Activated CD4-positive, alpha-beta T cell treated with anti-CD3 and anti-CD28 coated beads for 4 hours (primary cell): ENCODE results near the gene TAF1B.

ENCODE experiments used
- DNase-seq, 2 donors: peaks; one replicate each; pipeline ENCODE4 v3.0.0-alpha.2; 2020

TAF1B gene

GRCh38 chr2:9968553-9969497 is 125.6 kb downstream of the TAF1B start:
- DNase-seq, result no peak

GRCh38 chr2:9970200-9971044 is 127.1 kb downstream of the TAF1B start:
- DNase-seq, result no peak

GRCh38 chr2:9971105-9971818 is 128.0 kb downstream of the TAF1B start:
- DNase-seq, result no peak

GRCh38 chr2:9971890-9972289 is 128.6 kb downstream of the TAF1B start:
- no peak for DNase-seq

GRCh38 chr2:9972621-9973479 is 129.6 kb downstream of the TAF1B start:
- DNase-seq, result no peak

- DNase-seq, result no peak
Measured at GRCh38 chr2:9973690-9974089, 130.4 kb downstream of the TAF1B start.

- DNase-seq, result no peak
Measured at GRCh38 chr2:9974343-9974742, 131.1 kb downstream of the TAF1B start.

GRCh38 chr2:9975328-9975727 is 132.1 kb downstream of the TAF1B start:
- no peak for DNase-seq

GRCh38 chr2:9975805-9976447 is 132.7 kb downstream of the TAF1B start:
- DNase-seq, result peak in 1 of 2 donors; percentile 10

GRCh38 chr2:9979977-9980376 is 136.7 kb downstream of the TAF1B start:
- DNase-seq, result no peak

- no peak for DNase-seq
Measured at GRCh38 chr2:9980520-9980919, 137.2 kb downstream of the TAF1B start.

- no peak for DNase-seq
Measured at GRCh38 chr2:9981655-9982054, 138.4 kb downstream of the TAF1B start.

GRCh38 chr2:9982248-9982647 is 139.0 kb downstream of the TAF1B start:
- no peak for DNase-seq

- DNase-seq, result no peak
Measured at GRCh38 chr2:9982891-9983290, 139.6 kb downstream of the TAF1B start.

GRCh38 chr2:9983401-9984216 is 140.3 kb downstream of the TAF1B start:
- DNase-seq, result no peak
